NCI-H187 treated with DMSO at 0.1 percent for 48 hours (cell line): Measurements from ENCODE around the gene GALNT12.

Source experiments
- DNase-seq: peaks from one replicate; lab custom pipeline; 2025; lab: John Stamatoyannopoulos, UW

Gene GALNT12

DNA sequence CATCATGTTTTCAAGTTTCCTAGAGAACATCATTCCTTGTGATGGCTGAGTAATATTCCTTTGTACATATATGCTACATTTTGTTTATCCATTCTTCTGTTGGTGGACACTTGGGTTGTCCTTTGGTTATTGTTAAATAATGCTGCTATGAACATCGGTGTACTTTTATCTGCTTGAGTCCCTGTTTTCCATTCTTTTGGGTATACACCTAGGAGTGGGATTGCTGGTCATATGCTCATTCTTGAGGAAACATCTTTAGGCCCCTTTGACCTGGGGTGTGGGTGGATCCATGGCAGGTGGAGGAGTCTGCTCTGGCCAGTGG, 25.3 kb downstream of the GALNT12 start:
- no peak for DNase-seq

DNA sequence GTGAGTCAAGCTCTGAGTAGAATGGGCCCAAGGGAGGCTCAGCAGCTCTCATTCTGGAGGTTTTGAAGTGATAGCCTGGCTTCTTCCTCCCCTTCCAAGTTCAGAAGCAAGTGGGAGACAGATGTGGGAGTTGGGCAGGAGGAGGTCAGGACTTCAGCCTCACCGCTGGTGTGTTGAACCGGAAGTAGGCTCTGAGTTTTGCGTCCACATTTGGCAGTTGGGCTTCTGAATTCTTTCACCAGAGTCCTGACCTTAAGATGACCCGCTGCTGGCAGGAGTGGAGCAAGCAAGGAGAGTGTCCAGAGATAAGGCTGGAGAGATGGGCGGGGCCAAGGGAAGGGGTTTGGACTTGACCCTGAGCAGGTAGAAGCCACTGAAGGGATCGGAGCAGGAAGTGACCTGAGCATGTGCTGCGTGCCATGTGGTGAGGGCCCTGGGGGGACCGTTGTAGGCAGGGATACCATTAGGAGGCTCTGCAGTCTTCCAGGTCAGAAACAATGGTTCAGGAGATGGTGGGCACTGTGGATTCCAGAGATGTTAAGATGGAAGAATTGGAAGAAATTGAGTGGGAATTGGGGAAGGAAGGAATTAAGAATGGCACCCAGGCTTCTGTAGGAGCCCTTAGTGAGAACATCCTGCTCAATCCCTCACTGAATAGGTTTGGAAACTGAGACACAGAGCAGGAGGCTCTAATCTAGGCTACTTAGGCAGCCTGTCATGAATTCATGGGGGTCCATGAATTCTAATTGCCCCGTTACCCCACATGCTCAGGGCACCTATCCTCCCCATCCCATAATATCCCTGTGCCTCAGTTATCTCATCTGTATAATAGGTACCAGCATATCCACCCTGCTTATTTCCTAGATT, 25.9 kb downstream of the GALNT12 start:
- no peak for DNase-seq

DNA sequence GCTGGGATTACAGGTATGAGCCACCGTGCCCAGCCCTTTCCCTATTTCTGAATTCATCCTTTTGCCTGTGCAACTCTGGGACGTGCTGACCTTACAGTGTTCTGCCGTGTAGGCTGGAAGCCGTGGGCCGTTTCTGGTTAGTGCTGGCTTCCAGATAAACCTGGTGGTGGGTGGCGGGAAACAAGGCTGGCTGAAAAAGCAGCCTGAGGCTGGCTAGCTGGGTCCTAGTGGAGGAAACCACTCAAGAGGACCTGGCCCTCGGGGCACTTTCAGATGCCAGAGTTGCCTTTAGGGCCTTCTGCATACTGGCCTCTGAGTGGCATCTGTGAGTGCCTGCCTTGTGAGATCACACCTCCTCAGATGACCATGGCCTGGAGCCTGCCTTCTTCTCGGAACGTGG, 26.9 kb downstream of the GALNT12 start:
- no peak for DNase-seq

- DNase-seq, result no peak
Observed at GRCh38 chr9:98836206-98836605, 28.7 kb downstream of the GALNT12 start.

DNA sequence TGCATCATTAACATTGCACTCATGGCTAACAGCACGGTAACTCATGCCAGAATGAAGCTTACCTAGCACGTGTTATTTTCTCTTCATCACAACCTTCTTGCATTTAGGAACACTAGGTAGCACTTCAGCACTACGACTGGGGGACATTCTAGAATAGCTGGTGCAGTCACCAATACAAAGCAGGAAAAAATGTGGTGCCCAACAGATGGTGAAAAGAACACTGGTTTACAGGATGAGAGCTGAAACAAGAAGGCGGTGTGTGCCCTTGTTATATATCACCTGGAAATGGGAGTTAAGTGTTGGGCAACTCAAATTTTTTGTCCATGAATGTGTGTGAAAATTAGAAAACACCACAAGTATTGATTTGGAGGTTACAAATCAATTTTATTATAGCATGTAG, 30.0 kb downstream of the GALNT12 start:
- no peak for DNase-seq

GRCh38 chr9:98838155-98838867, 30.8 kb downstream of the GALNT12 start:
- no peak for DNase-seq

DNA sequence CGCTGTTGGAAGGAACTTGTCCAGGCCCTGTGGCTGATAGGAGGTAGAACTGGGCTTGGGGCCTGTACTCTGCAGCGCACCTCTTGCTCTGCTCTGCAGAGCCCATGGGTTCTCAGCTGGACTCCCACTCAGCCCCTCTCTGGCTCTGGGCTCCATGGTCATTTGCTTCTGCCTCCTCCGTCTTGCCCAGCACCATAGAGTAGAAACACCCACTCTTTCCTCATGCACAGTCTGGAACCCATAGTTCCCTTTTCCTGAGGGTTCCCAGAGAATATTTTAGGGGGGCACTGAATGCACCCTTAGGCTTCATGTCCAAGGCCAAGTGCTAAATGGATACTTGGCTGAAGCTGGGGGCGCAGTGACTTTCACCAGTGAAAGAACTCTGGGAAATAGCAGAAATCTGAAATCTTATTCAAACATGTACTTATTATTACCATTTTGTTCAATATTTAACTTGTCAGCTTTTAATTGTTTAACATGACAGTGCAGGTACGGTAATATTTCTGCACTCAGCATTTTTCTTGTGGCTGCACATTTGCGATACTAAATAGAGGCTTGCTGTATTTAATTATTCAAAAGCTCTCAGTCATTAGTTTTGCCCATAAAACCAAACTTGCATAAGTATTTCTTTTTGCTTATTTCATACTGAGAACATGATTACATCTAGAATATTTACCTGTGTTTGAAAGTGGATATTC, 31.5 kb downstream of the GALNT12 start:
- DNase-seq, result no peak

DNA sequence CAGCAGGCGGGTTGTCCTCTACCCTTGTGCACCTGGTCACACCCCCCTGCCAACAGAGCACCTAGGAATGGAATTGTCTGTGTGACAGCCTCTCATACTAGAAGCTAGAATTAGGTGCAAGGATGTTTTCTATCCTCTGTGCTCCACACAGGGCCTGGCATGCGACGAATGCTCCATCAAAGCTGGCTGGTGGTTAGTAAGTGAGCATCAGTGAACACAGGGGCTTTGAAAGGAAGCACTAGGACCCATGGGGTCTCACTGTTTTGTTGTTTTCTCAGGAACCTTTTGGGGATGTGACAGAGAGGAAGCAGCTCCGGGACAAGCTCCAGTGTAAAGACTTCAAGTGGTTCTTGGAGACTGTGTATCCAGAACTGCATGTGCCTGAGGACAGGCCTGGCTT, 32.3 kb downstream of the GALNT12 start:
- DNase-seq, result no peak

- DNase-seq, result no peak
Observed at GRCh38 chr9:98842510-98842909, 35.0 kb downstream of the GALNT12 start.

GRCh38 chr9:98846081-98846480, 38.6 kb downstream of the GALNT12 start:
- no peak for DNase-seq

DNA sequence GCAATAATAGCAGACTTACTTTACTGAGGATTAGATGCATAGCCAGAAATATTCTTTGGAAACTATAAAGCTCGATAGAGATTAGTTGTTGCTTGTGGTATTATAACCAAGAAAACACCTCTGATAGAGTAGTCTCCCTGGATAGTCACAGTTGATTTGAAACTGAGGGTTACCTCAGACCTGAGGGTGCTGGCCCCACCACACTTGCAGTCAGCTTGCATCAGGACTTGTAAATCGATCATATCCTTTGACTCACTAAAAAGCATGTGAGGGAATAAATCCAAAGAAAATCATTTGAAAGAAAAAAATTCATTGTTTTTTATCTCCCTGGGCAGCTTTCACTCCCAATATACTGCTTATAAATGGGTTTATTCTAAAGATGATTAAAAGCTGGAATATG, 39.4 kb downstream of the GALNT12 start:
- DNase-seq, result no peak

GRCh38 chr9:98848450-98849149, 41.1 kb downstream of the GALNT12 start:
- DNase-seq, result no peak

DNA sequence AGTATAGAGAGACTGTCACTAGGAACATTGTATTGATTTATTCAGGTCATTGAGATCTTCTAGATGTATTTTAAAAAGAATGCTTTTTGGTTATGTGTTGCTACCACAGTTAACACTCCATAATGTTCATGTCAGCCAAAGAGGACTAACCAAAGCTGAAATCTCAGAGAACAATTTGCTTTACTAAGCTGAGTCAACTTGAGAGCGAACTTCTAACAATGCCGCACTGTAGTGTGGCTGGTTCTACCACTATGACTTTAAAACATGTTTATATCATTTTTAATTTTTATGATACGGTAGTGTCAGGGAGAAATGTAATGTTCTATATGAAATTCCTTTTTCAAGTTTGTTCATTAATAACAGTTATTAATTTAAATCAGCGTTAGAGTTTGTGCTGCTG, 42.1 kb downstream of the GALNT12 start:
- no peak for DNase-seq

- no peak for DNase-seq
Observed at GRCh38 chr9:98850851-98851729, 43.6 kb downstream of the GALNT12 start.

GRCh38 chr9:98851730-98852459, 44.4 kb downstream of the GALNT12 start:
- DNase-seq, result no peak

- no peak for DNase-seq
Observed at GRCh38 chr9:98852460-98852734, 44.9 kb downstream of the GALNT12 start.

- DNase-seq, result no peak
Observed at GRCh38 chr9:98852961-98853360, 45.5 kb downstream of the GALNT12 start.

DNA sequence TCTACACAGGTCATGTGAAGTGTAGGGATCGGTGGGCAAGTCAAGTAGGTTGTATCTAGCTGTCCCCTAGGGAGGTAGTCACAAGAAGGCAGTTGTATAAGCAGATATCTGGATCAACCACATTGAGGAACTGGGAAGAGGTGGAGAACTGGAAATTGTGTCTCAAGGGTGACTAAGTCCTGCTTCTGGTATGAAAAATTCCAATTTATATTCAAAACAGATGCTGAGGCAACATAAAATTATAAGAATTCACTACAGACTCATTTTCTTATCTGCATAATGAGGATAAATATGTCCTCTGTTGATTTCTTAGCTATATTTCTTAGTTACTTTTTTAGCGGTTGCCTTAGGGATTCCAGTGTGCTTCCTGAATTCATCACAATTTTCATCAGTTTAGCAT, 46.8 kb downstream of the GALNT12 start:
- DNase-seq, result no peak

- DNase-seq, result no peak
Observed at GRCh38 chr9:98855592-98855991, 48.1 kb downstream of the GALNT12 start.

DNA sequence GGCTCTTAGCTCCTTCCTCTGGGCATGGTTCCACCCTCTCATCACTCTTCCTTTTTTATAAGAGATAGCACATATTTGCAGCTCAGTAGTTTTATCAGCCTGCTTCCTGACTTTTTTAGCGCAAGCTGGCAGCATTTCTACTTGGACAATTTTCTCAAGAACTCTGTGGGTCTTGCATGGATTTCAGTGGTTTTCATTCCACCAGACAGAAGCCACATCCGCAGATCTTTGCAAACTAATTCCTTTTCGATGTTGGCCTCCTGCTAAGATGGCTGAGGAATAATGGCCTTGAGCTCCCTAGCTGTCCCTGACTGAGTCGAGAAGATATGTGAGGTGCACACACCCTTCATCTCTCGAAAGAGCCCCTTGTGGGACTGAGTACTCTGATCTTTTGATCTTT, 49.5 kb downstream of the GALNT12 start:
- no peak for DNase-seq

DNA sequence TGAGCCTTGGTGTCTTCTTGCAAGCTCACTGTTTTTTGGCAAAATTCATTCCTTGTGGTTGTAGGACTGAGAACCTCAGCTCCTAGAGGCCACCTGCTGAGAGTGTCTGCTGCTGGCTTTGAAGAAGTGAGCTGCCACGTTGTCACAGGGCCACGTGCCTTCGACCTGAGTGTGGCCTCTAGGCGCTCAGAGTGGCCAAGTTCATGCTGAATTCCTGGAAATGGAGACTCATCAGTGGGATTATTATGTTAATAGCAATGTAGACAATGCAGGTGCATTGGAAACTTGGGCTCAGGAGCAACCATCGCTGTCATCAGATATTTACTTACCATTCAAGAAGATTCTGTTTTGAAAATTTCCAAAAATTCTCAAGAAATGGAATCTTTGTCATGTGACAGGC, 52.5 kb downstream of the GALNT12 start:
- no peak for DNase-seq
